Fibroblast of skin of left biceps (primary cell): ENCODE results near the gene FAM237A.
A peak's percentile ranks its signal among the peaks of the same experiment; 100 is the strongest.

Experiments used
- DNase-seq, 2 experiments: peaks; one replicate each; pipeline ENCODE4 v3.0.0-alpha.2; 2013; ENCODE audit warnings: low read depth in 2 of 2

Gene FAM237A

GRCh38 chr2:206642075-206643025 lies at the start of gene FAM237A:
TSS of gene FAM237A (plus strand) at chr2:206642487. CDS start at chr2:206644237, 1,750 bp downstream.
- DNase-seq: peak; percentile 19 to 22

GRCh38 chr2:206597717-206598218 lies 44.5 kb upstream of the FAM237A start:
- DNase-seq: no peak

GRCh38 chr2:206603243-206603642 lies 39.0 kb upstream of the FAM237A start:
- DNase-seq: no peak

GRCh38 chr2:206610451-206610850 lies 31.8 kb upstream of the FAM237A start:
- no peak for DNase-seq

- no peak for DNase-seq
Observed at GRCh38 chr2:206611191-206611590, 31.1 kb upstream of the FAM237A start.

GRCh38 chr2:206611736-206612135 lies 30.6 kb upstream of the FAM237A start:
- no peak for DNase-seq

- no peak for DNase-seq
Observed at GRCh38 chr2:206614811-206615210, 27.5 kb upstream of the FAM237A start.

- DNase-seq: no peak
Observed at GRCh38 chr2:206615417-206616089, 26.7 kb upstream of the FAM237A start.

- DNase-seq: no peak
Observed at GRCh38 chr2:206616151-206616550, 26.1 kb upstream of the FAM237A start.

GRCh38 chr2:206619011-206619410 lies 23.3 kb upstream of the FAM237A start:
- DNase-seq: no peak

- DNase-seq: no peak
Observed at GRCh38 chr2:206626108-206626507, 16.2 kb upstream of the FAM237A start.

- DNase-seq: no peak
Observed at GRCh38 chr2:206627632-206628031, 14.7 kb upstream of the FAM237A start.

GRCh38 chr2:206631340-206631739 lies 10.9 kb upstream of the FAM237A start:
- no peak for DNase-seq

GRCh38 chr2:206635015-206635414 lies 7.3 kb upstream of the FAM237A start:
- no peak for DNase-seq

- no peak for DNase-seq
Observed at GRCh38 chr2:206639636-206640035, 2.7 kb upstream of the FAM237A start.

GRCh38 chr2:206641226-206641625 lies 1.1 kb upstream of the FAM237A start:
- no peak for DNase-seq

- DNase-seq: no peak
Observed at GRCh38 chr2:206647985-206648384, 5.7 kb downstream of the FAM237A start.

GRCh38 chr2:206657087-206657486 lies 14.8 kb downstream of the FAM237A start:
- DNase-seq: no peak

GRCh38 chr2:206665251-206665650 lies 23.0 kb downstream of the FAM237A start:
- no peak for DNase-seq

- no peak for DNase-seq
Observed at GRCh38 chr2:206670531-206671319, 28.4 kb downstream of the FAM237A start.

GRCh38 chr2:206683546-206683945 lies 41.3 kb downstream of the FAM237A start:
- DNase-seq: no peak

GRCh38 chr2:206688453-206688852 lies 46.2 kb downstream of the FAM237A start:
- no peak for DNase-seq
